LNCAP (cell line): ENCODE data around the gene CCNE1.

Source experiments
- CTCF ChIP-seq: fragments of 450-650 bp; IDR thresholded peaks from 2 replicates; pipeline ENCODE4 v1.5.1; 2017; ENCODE audit warnings: mild to moderate bottlenecking

CCNE1 gene

GRCh38 chr19:29867984-29868383, 56.2 kb downstream of the CCNE1 start:
- no peak for TF ChIP-seq CTCF

GRCh38 chr19:29871143-29871542, 59.4 kb downstream of the CCNE1 start:
- TF ChIP-seq CTCF: no peak

GRCh38 chr19:29872224-29872731, 60.5 kb downstream of the CCNE1 start:
- TF ChIP-seq CTCF: no peak

- peak; percentile 89 for TF ChIP-seq CTCF
Observed at GRCh38 chr19:29873024-29873800, 61.4 kb downstream of the CCNE1 start.
